HEK293 (cell line): ENCODE results near the gene HEMK1.

Experiments used
- CTCF ChIA-PET: fragments of 350-600 bp; formaldehyde crosslinking; extraction: SDS; loops from one replicate; lab custom pipeline; 2021; ENCODE audit warnings: antibody characterized with exemption; lab: Yijun Ruan, JAX
- POLR2A ChIA-PET: fragments of 300-600 bp; formaldehyde crosslinking; extraction: SDS; loops from one replicate; lab custom pipeline; 2020; ENCODE audit warnings: antibody characterized with exemption, inconsistent platforms; lab: Yijun Ruan, JAX
- H3K27ac ChIP-seq: fragments of 200-500 bp; sonication (Bioruptor generic); 2 replicates; pipeline ENCODE4 v1.5.1; 2014; ENCODE audit warnings: low read depth, low read length, control low read depth, inconsistent platforms; ENCODE audit errors: extremely low read depth
- H3K36me3 ChIP-seq, 2 experiments: fragments of 200-500 bp in 1 of 2; sonication (Bioruptor generic) in 1 of 2; 1 replicate in 1 of 2; 2 replicates in 1 of 2; pipeline ENCODE4 v1.5.1; 2014 to 2017; ENCODE audit warnings: inconsistent platforms in 2 of 2, low read length in 2 of 2; ENCODE audit not compliant: control insufficient read depth in 2 of 2, insufficient read depth in 1 of 2
- H3K4me1 ChIP-seq: fragments of 200-500 bp; sonication (Bioruptor generic); 2 replicates; pipeline ENCODE4 v1.5.1; 2014; ENCODE audit warnings: mild to moderate bottlenecking, low read length, inconsistent platforms; ENCODE audit not compliant: control insufficient read depth, insufficient read depth
- H3K4me3 ChIP-seq: 2 replicates; pipeline ENCODE4 v1.5.1; 2011; ENCODE audit warnings: low read depth, mild to moderate bottlenecking, control low read depth, low read length, moderate library complexity
- H3K9me3 ChIP-seq: fragments of 200-500 bp; sonication (Bioruptor generic); 2 replicates; pipeline ENCODE4 v1.5.1; 2014; ENCODE audit warnings: low read depth, low read length, inconsistent platforms; ENCODE audit not compliant: control insufficient read depth, insufficient read depth
- AEBP2 ChIP-seq: fragments of 450-650 bp; formaldehyde crosslinking; IDR thresholded peaks from 2 replicates; pipeline ENCODE4 v1.5.1; 2016; ENCODE audit warnings: missing biosample characterization, missing genetic modification characterization, borderline replicate concordance
- KLF7 ChIP-seq: fragments of 450-650 bp; formaldehyde crosslinking; IDR thresholded peaks from 2 replicates; pipeline ENCODE4 v1.5.1; 2016; ENCODE audit warnings: missing biosample characterization, missing genetic modification characterization, borderline replicate concordance
- OSR2 ChIP-seq: fragments of 450-650 bp; formaldehyde crosslinking; IDR thresholded peaks from 2 replicates; pipeline ENCODE4 v1.5.1; 2016; ENCODE audit warnings: missing biosample characterization, missing genetic modification characterization
- ZBTB7A ChIP-seq: fragments of 450-650 bp; formaldehyde crosslinking; IDR thresholded peaks from 2 replicates; pipeline ENCODE4 v1.5.1; 2016; ENCODE audit warnings: low read depth, missing biosample characterization, missing genetic modification characterization
- ZFHX2 ChIP-seq: fragments of 450-650 bp; formaldehyde crosslinking; conservative IDR thresholded peaks from 2 replicates; pipeline ENCODE4 v1.5.1; 2016; ENCODE audit warnings: missing biosample characterization, missing genetic modification characterization
- ZNF114 ChIP-seq: fragments of 450-650 bp; formaldehyde crosslinking; IDR thresholded peaks from 2 replicates; pipeline ENCODE4 v1.5.0; 2017; ENCODE audit warnings: missing biosample characterization, missing genetic modification characterization
- ZNF132 ChIP-seq: fragments of 450-650 bp; formaldehyde crosslinking; IDR thresholded peaks from 2 replicates; pipeline ENCODE4 v1.5.1; 2017; ENCODE audit warnings: missing biosample characterization, missing genetic modification characterization, borderline replicate concordance
- ZNF169 ChIP-seq: fragments of 450-650 bp; formaldehyde crosslinking; IDR thresholded peaks from 2 replicates; pipeline ENCODE4 v1.5.1; 2016; ENCODE audit warnings: missing biosample characterization, missing genetic modification characterization
- ZNF248 ChIP-seq: fragments of 450-650 bp; formaldehyde crosslinking; IDR thresholded peaks from 2 replicates; pipeline ENCODE4 v1.5.1; 2017; ENCODE audit warnings: missing biosample characterization, missing genetic modification characterization
- ZNF280D ChIP-seq: fragments of 450-650 bp; formaldehyde crosslinking; IDR thresholded peaks from 2 replicates; pipeline ENCODE4 v1.5.1; 2016; ENCODE audit warnings: missing biosample characterization, missing genetic modification characterization
- ZNF37A ChIP-seq: fragments of 450-650 bp; IDR thresholded peaks from 2 replicates; pipeline ENCODE4 v1.5.1; 2018; ENCODE audit warnings: missing biosample characterization, missing genetic modification characterization
- ZNF558 ChIP-seq: fragments of 450-650 bp; formaldehyde crosslinking; IDR thresholded peaks from 2 replicates; pipeline ENCODE4 v1.5.1; 2016; ENCODE audit warnings: missing biosample characterization, missing genetic modification characterization
- ZNF580 ChIP-seq: fragments of 450-650 bp; formaldehyde crosslinking; IDR thresholded peaks from 2 replicates; pipeline ENCODE4 v1.5.1; 2016; ENCODE audit warnings: missing biosample characterization, missing genetic modification characterization
- ZNF664 ChIP-seq: fragments of 450-650 bp; formaldehyde crosslinking; IDR thresholded peaks from 2 replicates; pipeline ENCODE4 v1.5.1; 2016; ENCODE audit warnings: missing biosample characterization, missing genetic modification characterization

The HEMK1 gene

GRCh38 chr3:50564321-50564720, 5.0 kb upstream of the HEMK1 start (continued):
- TF ChIP-seq ZNF280D (no peak), ZFHX2 (tag by site-specific recombination) (no peak), OSR2 (tag by site-specific recombination) (no peak), ZNF169 (tag by site-specific recombination) (no peak), ZNF37A (no peak), ZNF580 (tag by site-specific recombination) (no peak), ZNF664 (tag by site-specific recombination) (no peak), ZNF132 (tag by site-specific recombination) (no peak), ZNF558 (tag by site-specific recombination) (no peak)

- CTCF ChIA-PET: interaction anchor here (1.3 kb wide), 1 partner anchor 17 kb away, joined by 3 read pairs; no protein-coding TSS in a partner anchor
Measured at GRCh38 chr3:50567011-50567385, 2.3 kb upstream of the HEMK1 start.

More at GRCh38 chr3:50567011-50567385, 2.3 kb upstream of the HEMK1 start:
- H3K27ac ChIP-seq: no peak overlapping the region
- TF ChIP-seq AEBP2 (no peak), KLF7 (tag by site-specific recombination) (no peak), ZNF664 (tag by site-specific recombination) (no peak), ZNF248 (tag by site-specific recombination) (no peak), ZBTB7A (tag by site-specific recombination) (no peak), ZNF114 (tag by site-specific recombination) (no peak), ZNF280D (no peak)
- TF ChIP-seq, all 188 proteins: peak for 0
- Histone ChIP-seq H3K36me3 (no peaks in the 10 kb centered on the region), H3K9me3 (no peaks in the 10 kb centered on the region), H3K4me3 (no peak overlapping the region), H3K4me1 (no peaks in the 10 kb centered on the region; the same call in 1 of the 2 replicates)
- POLR2A ChIA-PET: interaction anchor here (1.1 kb wide), 1 partner anchor 45 kb away, joined by 4 read pairs; the partner anchor contains the start of gene CISH
